Neural progenitor cell (in vitro differentiated cells): ENCODE results near the gene PAX5. TPM values are rescaled to one million over a fixed set of nuclear protein-coding genes. Genes with fewer than 3 reads are reported as not detected.

Experiments
- DNase-seq: peaks from one replicate; pipeline ENCODE4 v3.0.0-alpha.2; 2016; ENCODE audit warnings: low spot score
- H2AFZ ChIP-seq: fragments of 200-600 bp; sonication (generic); replicated peaks from 2 replicates; pipeline ENCODE4 v1.6.1; 2016; ENCODE audit warnings: antibody characterized with exemption
- H3F3A ChIP-seq: fragments of 200-600 bp; sonication (generic); 2 replicates; pipeline ENCODE4 v1.6.1; 2016; ENCODE audit warnings: antibody characterized with exemption, low read depth
- H3K27ac ChIP-seq: fragments of 200-600 bp; sonication (generic); 2 replicates; pipeline ENCODE4 v1.5.1; 2016; ENCODE audit warnings: mild to moderate bottlenecking
- H3K27me3 ChIP-seq: fragments of 200-600 bp; sonication (generic); 2 replicates; pipeline ENCODE4 v1.6.1; 2016; ENCODE audit warnings: mild to moderate bottlenecking, moderate library complexity
- H3K36me3 ChIP-seq: fragments of 200-600 bp; sonication (generic); 2 replicates; pipeline ENCODE4 v1.5.1; 2016
- H3K4me1 ChIP-seq: fragments of 200-600 bp; sonication (generic); 2 replicates; pipeline ENCODE4 v1.6.1; 2016; ENCODE audit warnings: mixed run types
- H3K4me2 ChIP-seq: fragments of 200-600 bp; sonication (generic); 2 replicates; pipeline ENCODE4 v1.6.1; 2016
- H3K4me3 ChIP-seq: fragments of 200-600 bp; sonication (generic); 2 replicates; pipeline ENCODE4 v1.5.1; 2016
- H3K79me2 ChIP-seq: fragments of 200-600 bp; sonication (generic); 2 replicates; pipeline ENCODE4 v1.6.1; 2016; ENCODE audit warnings: low read depth
- H3K9ac ChIP-seq: fragments of 200-600 bp; sonication (generic); 2 replicates; pipeline ENCODE4 v1.6.1; 2016
- H3K9me3 ChIP-seq: fragments of 200-600 bp; sonication (generic); 2 replicates; pipeline ENCODE4 v1.5.1; 2016; ENCODE audit warnings: low read depth
- H4K20me1 ChIP-seq: fragments of 200-600 bp; sonication (generic); 2 replicates; pipeline ENCODE4 v1.6.1; 2016; ENCODE audit warnings: low read depth
- H3K27ac Mint-ChIP-seq: 3 replicates; pipeline ENCODE4 v1.8.0; 2021; ENCODE audit warnings: mixed read lengths
- H3K27me3 Mint-ChIP-seq: 2 replicates; pipeline ENCODE4 v1.8.0; 2022; ENCODE audit warnings: low read depth, mild to moderate bottlenecking, inconsistent platforms, moderate library complexity, mixed read lengths; ENCODE audit not compliant: insufficient read depth
- H3K36me3 Mint-ChIP-seq: 3 replicates; pipeline ENCODE4 v1.8.0; 2021; ENCODE audit warnings: mixed read lengths
- H3K4me1 Mint-ChIP-seq: 3 replicates; pipeline ENCODE4 v1.8.0; 2021; ENCODE audit warnings: mixed read lengths
- H3K4me3 Mint-ChIP-seq: 3 replicates; pipeline ENCODE4 v1.8.0; 2021; ENCODE audit warnings: mild to moderate bottlenecking, moderate library complexity, mixed read lengths
- H3K9me3 Mint-ChIP-seq: 3 replicates; pipeline ENCODE4 v1.8.0; 2020; ENCODE audit warnings: mixed read lengths
- CTCF ChIP-seq: fragments of 200-600 bp; sonication (generic); IDR thresholded peaks from 2 replicates; pipeline ENCODE4 v1.5.1; 2017; ENCODE audit warnings: antibody characterized with exemption, mild to moderate bottlenecking
- EZH2 ChIP-seq: fragments of 200-600 bp; sonication (generic); IDR thresholded peaks from 2 replicates; pipeline ENCODE4 v1.6.1; 2017; ENCODE audit warnings: antibody characterized with exemption, mild to moderate bottlenecking, moderate library complexity
- EZH2phosphoT487 ChIP-seq: fragments of 200-600 bp; sonication (generic); IDR thresholded peaks from 2 replicates; pipeline ENCODE4 v1.6.1; 2017; ENCODE audit warnings: antibody characterized with exemption
- total RNA-seq: library from RNA; depleted of rRNA; stranded (reverse); fragments of >200 nt; gene quantifications from 2 replicates; pipeline ENCODE4 v1.2.3, GENCODE V29; 2015; ENCODE audit warnings: low replicate concordance

The PAX5 gene
- total RNA-seq, 1 donor from 2014 or later: not detected

GRCh38 chr9:36902080-36902716, 131.9 kb downstream of the PAX5 start:
- Mint-ChIP-seq H3K36me3 (peaks cover 4% of the 10 kb centered on the region), H3K4me1 (peaks cover 15% of the 10 kb centered on the region), H3K4me3 (no peak overlapping the region), H3K27me3 (peaks cover 15% of the 10 kb centered on the region), H3K27ac (no peak overlapping the region), H3K9me3 (no peaks in the 10 kb centered on the region)
- Histone ChIP-seq H3K27me3 (no peaks in the 10 kb centered on the region), H2AFZ (no peak overlapping the region), H3K27ac (no peak overlapping the region), H3K79me2 (no peaks in the 10 kb centered on the region), H3K4me2 (no peak overlapping the region), H3F3A (no peaks in the 10 kb centered on the region), H4K20me1 (no peaks in the 10 kb centered on the region), H3K9ac (no peak overlapping the region), H3K4me3 (no peak overlapping the region), H3K9me3 (no peaks in the 10 kb centered on the region), H3K4me1 (peaks cover 2% of the 10 kb centered on the region), H3K36me3 (no peaks in the 10 kb centered on the region)
- TF ChIP-seq EZH2 (no peak), EZH2phosphoT487 (no peak), CTCF (no peak)
- no peak for DNase-seq

GRCh38 chr9:36901528-36901927, 132.5 kb downstream of the PAX5 start:
- H3K9ac ChIP-seq: no peak overlapping the region
- no peak overlapping the region for H3K4me2 ChIP-seq
- no peak overlapping the region for H2AFZ ChIP-seq
- H3K4me1 Mint-ChIP-seq: peaks cover 10% of the 10 kb centered on the region
- no peaks in the 10 kb centered on the region for H4K20me1 ChIP-seq
- H3K4me3 Mint-ChIP-seq: no peak overlapping the region
- no peaks in the 10 kb centered on the region for H3K79me2 ChIP-seq
- H3K27me3 Mint-ChIP-seq: peaks cover 15% of the 10 kb centered on the region
- no peak for DNase-seq
- no peak overlapping the region for H3K4me3 ChIP-seq
- no peaks in the 10 kb centered on the region for H3K9me3 Mint-ChIP-seq
- TF ChIP-seq EZH2: no peak
- no peak for TF ChIP-seq EZH2phosphoT487
- no peak for TF ChIP-seq CTCF
- peaks cover 4% of the 10 kb centered on the region for H3K36me3 Mint-ChIP-seq
- no peaks in the 10 kb centered on the region for H3K36me3 ChIP-seq
- no peaks in the 10 kb centered on the region for H3F3A ChIP-seq
- no peak overlapping the region for H3K27ac Mint-ChIP-seq
- no peaks in the 10 kb centered on the region for H3K4me1 ChIP-seq
- no peaks in the 10 kb centered on the region for H3K9me3 ChIP-seq
- H3K27me3 ChIP-seq: no peaks in the 10 kb centered on the region
- H3K27ac ChIP-seq: no peak overlapping the region

GRCh38 chr9:36900856-36901220, 133.2 kb downstream of the PAX5 start:
- no peaks in the 10 kb centered on the region for H3K36me3 ChIP-seq
- H3K4me3 ChIP-seq: no peak overlapping the region
- Mint-ChIP-seq H3K9me3 (no peaks in the 10 kb centered on the region), H3K4me3 (no peak overlapping the region), H3K4me1 (peaks cover 10% of the 10 kb centered on the region), H3K27ac (no peak overlapping the region), H3K27me3 (peaks cover 15% of the 10 kb centered on the region), H3K36me3 (peaks cover 4% of the 10 kb centered on the region)
- no peaks in the 10 kb centered on the region for H4K20me1 ChIP-seq
- no peaks in the 10 kb centered on the region for H3K4me1 ChIP-seq
- H2AFZ ChIP-seq: no peak overlapping the region
- H3F3A ChIP-seq: no peaks in the 10 kb centered on the region
- H3K9ac ChIP-seq: no peak overlapping the region
- DNase-seq: no peak
- no peak overlapping the region for H3K27ac ChIP-seq
- no peaks in the 10 kb centered on the region for H3K27me3 ChIP-seq
- no peaks in the 10 kb centered on the region for H3K79me2 ChIP-seq
- H3K9me3 ChIP-seq: no peaks in the 10 kb centered on the region
- no peak for TF ChIP-seq EZH2
- no peak for TF ChIP-seq CTCF
- TF ChIP-seq EZH2phosphoT487: no peak
- no peak overlapping the region for H3K4me2 ChIP-seq
